ENCODE measurements around the gene TUBB2B. TPM values are rescaled to one million over a fixed set of nuclear protein-coding genes. Genes with fewer than 3 reads are reported as not detected.

TUBB2B gene
- total and polyA plus RNA-seq, 10 donors, result 0.39 to 2.2 (median 1.0) TPM; not detected in 1

GRCh38 chr6:3273707-3274521 lies 46.5 kb upstream of the TUBB2B start:
- DNase-seq, result peak; percentile 55
- WGBS, 5 donors, result 78 to 84% (median 82%) methylated on average over 9 of the region's 9 CpGs
- no peaks in the 10 kb centered on the region for H3K27me3 ChIP-seq (replicated peaks in 1 of 7)
- intact Hi-C loops (cut with DNase I; ENCODE audit: low total_unique reads), result loop anchor here (10.0 kb wide), 2 partner anchors 701 to 881 kb away; no protein-coding TSS in a partner anchor
- peaks cover 0 to 9% (median 0%) of the 10 kb centered on the region in 6 donors for H3K4me1 ChIP-seq
- no peak overlapping the region for H3K4me3 ChIP-seq
- no peak for TF ChIP-seq POLR2AphosphoS5 (IDR thresholded peaks at IDR 0.05)
- TF ChIP-seq, protein P1, sequence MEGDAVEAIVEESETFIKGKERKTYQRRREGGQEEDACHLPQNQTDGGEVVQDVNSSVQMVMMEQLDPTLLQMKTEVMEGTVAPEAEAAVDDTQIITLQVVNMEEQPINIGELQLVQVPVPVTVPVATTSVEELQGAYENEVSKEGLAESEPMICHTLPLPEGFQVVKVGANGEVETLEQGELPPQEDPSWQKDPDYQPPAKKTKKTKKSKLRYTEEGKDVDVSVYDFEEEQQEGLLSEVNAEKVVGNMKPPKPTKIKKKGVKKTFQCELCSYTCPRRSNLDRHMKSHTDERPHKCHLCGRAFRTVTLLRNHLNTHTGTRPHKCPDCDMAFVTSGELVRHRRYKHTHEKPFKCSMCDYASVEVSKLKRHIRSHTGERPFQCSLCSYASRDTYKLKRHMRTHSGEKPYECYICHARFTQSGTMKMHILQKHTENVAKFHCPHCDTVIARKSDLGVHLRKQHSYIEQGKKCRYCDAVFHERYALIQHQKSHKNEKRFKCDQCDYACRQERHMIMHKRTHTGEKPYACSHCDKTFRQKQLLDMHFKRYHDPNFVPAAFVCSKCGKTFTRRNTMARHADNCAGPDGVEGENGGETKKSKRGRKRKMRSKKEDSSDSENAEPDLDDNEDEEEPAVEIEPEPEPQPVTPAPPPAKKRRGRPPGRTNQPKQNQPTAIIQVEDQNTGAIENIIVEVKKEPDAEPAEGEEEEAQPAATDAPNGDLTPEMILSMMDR (IDR thresholded peaks at IDR 0.05 in 8 of 11, conservative IDR thresholded peaks at IDR 0.05 in 3 of 11), result no peak
- TF ChIP-seq POLR2A (IDR thresholded peaks at IDR 0.05), result no peak
- peaks cover 0 to 66% (median 35%) of the 10 kb centered on the region in 6 donors for H3K36me3 ChIP-seq
- H3K9me3 ChIP-seq, result no peaks in the 10 kb centered on the region
- no peak overlapping the region for H3K27ac ChIP-seq

DNA sequence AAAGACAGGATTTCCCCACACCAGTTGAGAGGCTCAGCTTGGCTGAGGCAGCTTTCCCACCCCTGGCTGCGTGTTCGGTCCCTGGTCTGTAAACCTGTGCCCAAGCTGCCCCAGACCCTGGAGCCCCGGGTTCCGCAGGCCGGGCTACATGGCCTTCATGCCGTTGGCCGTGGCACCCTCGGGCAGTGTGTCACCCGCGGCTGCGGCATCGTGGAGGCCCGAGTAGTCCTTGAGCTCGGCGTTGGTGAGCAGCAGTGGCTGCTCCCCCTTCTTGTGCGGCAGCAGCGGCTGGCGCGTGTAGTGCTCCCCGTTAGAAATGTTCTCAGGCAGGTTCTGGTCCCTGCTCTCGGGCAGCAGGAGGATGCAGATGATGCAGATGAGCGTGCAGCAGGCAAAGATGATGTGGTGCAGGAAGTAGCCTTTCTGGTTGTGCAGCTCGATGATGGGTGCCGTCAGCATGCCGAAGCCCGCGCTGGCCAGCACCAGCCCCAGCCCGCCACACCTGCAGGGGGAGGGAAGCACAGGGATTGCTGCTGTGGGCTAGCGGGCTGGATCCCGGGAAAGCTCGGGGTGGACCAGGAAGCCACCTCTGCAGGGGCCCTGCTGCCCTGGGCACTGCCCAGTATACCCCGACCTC lies 45.6 kb upstream of the TUBB2B start:
- no peak for TF ChIP-seq POLR2A (IDR thresholded peaks at IDR 0.05)
- TF ChIP-seq POLR2AphosphoS5 (IDR thresholded peaks at IDR 0.05), result peak in 1 of 3 donors; percentile 38
- TF ChIP-seq, protein P1 (IDR thresholded peaks at IDR 0.05 in 8 of 11, conservative IDR thresholded peaks at IDR 0.05 in 3 of 11), result no peak
- Histone ChIP-seq H3K9me3 (no peaks in the 10 kb centered on the region), H3K27ac (no peak overlapping the region), H3K4me3 (no peak overlapping the region), H3K27me3 (replicated peaks in 1 of 7) (no peaks in the 10 kb centered on the region), H3K36me3 (peaks cover 0 to 75% (median 37%) of the 10 kb centered on the region in 6 donors), H3K4me1 (peaks cover 0 to 9% (median 0%) of the 10 kb centered on the region in 6 donors)
- peak; percentile 72 for DNase-seq
- intact Hi-C loops (cut with DNase I; ENCODE audit: low total_unique reads), result loop anchor here (10.0 kb wide), 2 partner anchors 702 to 882 kb away; no protein-coding TSS in a partner anchor
- WGBS, 5 donors, result 85 to 94% (median 93%) methylated on average over 31 to 32 of the region's 32 CpGs

- Histone ChIP-seq H3K36me3 (peaks cover 0 to 78% (median 37%) of the 10 kb centered on the region in 6 donors), H3K27ac (no peak overlapping the region), H3K9me3 (no peaks in the 10 kb centered on the region), H3K4me3 (no peak overlapping the region), H3K27me3 (replicated peaks in 1 of 7) (no peaks in the 10 kb centered on the region), H3K4me1 (peaks cover 0 to 9% (median 0%) of the 10 kb centered on the region in 6 donors)
- 79 to 95% (median 88%) methylated on average over 13 of the region's 13 CpGs for WGBS, 5 donors
- peak; percentile 62 for DNase-seq
- intact Hi-C loops (cut with DNase I; ENCODE audit: low total_unique reads), result loop anchor here (10.0 kb wide), 2 partner anchors 703 to 883 kb away; no protein-coding TSS in a partner anchor
- TF ChIP-seq, protein P1 (IDR thresholded peaks at IDR 0.05 in 8 of 11, conservative IDR thresholded peaks at IDR 0.05 in 3 of 11), result no peak
- TF ChIP-seq POLR2A (IDR thresholded peaks at IDR 0.05), result no peak
- TF ChIP-seq POLR2AphosphoS5 (IDR thresholded peaks at IDR 0.05), result no peak
Observed at GRCh38 chr6:3271756-3272155, 44.3 kb upstream of the TUBB2B start.

Data from spleen (tissue), 11 donors.